Dermis blood vessel endothelial cell (primary cell): ENCODE data around the gene SLC25A21. TPM values are rescaled to one million over a fixed set of nuclear protein-coding genes. Genes with fewer than 3 reads are reported as not detected.

Experiments used
- DNase-seq: peaks from one replicate; pipeline ENCODE4 v3.0.0; 2010
- total RNA-seq: library from RNA; depleted of rRNA; stranded (reverse); fragments of >200 nt; gene quantifications from 2 replicates; pipeline ENCODE4 v1.2.3, GENCODE V29; 2014

The SLC25A21 gene
- total RNA-seq, 1 donor from 2014 or later, result 9.7 TPM

DNA sequence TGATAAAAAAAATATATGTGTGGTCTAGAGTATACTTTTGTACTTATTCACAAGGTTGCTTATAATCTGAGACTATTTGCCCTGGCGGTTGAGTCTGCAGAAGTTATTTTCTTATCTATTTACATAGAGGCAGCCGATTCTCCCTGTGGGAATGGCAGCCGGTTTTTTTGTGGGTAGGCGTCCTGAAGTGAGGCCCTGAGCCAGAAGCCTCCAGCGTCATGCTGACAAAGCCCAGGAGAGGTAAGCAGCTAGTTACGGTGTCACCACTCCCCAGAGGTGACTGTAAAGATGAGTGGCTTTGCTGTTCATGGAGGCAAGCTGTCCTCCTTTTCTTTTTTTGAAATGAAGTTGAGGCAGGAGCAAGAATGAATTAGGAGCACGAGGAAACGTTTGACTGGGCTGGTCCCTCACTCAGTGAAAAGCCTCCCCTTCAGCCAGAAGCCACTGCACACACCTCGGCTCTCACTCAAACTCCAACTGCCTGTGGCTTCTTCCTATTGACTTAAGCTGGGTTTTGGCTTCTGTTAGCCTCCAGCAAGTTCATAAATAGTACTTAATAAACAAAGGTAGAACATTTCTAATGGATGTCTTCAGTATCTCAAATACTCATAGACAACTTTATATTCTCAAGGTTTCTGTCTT is 489.2 kb downstream of the SLC25A21 start:
- no peak for DNase-seq

DNA sequence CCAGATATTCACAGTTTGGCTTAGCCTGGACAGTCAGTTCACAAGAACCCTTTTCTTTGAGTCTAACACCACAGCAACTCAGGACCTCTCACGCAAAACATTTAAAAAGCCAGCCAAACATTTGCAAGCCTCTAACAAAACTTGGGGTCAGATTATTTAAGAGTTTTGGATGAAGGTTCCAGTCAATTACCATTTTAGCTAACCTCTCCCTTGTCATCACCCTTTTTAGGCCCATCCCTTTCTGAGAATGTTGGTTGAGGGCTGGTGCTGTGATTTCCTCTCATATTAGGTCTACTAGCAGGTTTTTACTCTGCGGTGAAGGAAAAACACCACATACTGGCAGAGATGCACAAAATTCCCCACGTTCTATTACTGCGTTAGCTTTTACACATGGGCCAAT is 490.1 kb downstream of the SLC25A21 start:
- no peak for DNase-seq

DNA sequence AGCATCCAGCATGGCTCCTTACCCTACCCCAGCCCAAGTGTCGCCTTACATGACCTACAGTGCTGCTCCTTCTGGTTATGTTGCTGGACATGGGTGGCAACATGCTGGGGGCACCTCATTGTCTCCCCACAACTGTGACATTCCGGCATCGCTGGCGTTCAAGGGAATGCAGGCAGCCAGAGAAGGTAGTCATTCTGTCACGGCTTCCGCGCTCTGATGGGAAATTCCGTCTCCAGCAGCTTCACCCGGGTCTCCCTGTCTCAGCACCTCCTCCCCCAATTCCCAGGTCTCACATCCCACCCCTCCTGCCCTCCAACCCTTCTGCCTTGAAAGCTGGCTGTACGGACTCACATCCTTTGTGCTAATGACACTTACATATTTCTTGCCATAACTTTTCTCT is 496.2 kb downstream of the SLC25A21 start:
- no peak for DNase-seq

DNA sequence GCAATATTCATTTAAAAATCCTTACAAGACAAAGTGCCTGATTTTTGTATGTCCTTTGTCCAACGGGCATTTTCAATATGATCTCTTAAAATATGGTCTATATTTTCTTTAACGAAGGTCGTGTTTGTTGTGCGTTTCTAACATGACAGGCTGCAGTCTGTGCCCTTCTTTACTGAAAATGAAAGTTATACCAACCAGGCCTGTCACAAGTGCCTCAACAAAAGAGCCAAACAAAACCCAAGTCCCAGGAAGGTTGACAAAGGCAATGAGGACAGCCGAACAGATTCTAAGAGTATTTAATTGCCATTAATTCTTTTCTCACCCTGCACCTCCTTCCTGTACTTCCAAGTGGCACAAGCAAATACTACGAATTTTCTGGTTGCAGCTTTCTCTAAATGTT is 496.8 kb downstream of the SLC25A21 start:
- no peak for DNase-seq

DNA sequence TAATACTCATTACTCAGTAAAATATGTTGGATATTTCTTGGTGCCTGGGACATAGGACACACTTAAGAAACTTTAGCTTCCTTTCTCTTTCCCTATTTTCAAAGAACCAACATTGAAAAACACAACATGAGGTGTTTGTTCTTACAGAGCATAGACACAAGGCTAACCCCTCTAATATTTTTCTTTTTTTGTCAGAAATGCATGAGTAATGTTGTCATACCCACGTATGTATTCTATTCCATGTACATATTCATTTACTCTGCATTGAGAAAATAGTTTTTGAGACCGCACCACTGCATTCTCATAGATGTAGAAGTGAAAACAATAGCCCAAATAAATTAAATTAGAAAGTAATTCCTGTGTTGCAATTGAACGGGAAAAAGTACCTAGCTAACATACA is 497.7 kb downstream of the SLC25A21 start:
- DNase-seq, result no peak

DNA sequence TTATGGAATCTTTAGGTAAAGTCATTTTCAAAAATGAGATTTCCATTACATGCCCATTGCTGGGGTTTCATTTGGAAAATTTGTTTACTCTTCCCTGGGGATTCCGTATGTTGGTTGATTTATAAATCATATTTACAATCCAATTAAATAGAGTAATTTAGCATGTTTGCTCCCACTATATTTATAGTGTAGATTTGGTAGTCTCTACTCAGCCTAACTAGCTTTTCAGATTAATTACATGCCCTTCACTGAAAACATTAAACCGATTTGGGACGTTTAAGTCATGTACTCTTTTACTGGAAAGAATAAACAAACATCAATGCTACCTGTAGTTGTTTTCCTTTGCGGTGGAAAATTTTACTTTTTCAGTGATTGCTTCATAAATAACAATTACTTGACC is 500.3 kb downstream of the SLC25A21 start:
- DNase-seq, result no peak

DNA sequence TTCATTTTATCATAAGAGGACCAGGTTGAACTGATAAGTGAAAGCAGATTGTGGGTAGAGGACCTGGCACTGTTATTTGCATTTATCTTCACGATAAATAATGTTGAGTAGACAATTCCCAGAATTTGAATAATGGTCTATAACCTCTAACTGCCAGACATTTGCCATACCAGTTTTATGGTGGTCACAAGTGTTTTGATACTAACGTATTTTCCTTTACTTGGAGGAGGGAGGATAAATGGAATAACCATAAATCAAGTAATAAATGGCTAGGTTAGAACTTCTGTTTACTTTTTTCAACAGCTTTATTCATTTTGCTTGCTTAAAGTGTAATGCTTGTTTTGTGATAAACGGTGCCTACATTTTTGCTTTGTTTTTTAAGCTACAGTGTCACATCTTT is 501.3 kb downstream of the SLC25A21 start:
- no peak for DNase-seq

DNA sequence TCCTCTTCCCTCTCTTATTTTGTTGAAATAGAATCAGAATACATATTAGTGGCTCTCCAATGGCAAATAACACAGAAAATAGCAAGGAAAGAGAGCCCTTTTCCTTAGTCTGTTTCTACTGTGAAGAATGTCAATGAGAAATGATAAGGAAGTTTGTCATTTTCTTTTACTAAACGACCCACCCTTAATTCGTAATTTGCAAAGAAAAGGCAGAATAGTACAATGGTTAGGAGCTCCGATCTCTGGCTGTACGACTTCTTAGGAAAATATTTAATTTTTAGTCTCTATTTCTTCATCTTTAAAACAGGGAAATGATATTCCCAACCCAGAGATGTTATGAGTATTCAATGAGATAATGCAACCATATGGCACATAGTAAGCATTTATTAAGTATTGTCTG is 504.7 kb downstream of the SLC25A21 start:
- no peak for DNase-seq

DNA sequence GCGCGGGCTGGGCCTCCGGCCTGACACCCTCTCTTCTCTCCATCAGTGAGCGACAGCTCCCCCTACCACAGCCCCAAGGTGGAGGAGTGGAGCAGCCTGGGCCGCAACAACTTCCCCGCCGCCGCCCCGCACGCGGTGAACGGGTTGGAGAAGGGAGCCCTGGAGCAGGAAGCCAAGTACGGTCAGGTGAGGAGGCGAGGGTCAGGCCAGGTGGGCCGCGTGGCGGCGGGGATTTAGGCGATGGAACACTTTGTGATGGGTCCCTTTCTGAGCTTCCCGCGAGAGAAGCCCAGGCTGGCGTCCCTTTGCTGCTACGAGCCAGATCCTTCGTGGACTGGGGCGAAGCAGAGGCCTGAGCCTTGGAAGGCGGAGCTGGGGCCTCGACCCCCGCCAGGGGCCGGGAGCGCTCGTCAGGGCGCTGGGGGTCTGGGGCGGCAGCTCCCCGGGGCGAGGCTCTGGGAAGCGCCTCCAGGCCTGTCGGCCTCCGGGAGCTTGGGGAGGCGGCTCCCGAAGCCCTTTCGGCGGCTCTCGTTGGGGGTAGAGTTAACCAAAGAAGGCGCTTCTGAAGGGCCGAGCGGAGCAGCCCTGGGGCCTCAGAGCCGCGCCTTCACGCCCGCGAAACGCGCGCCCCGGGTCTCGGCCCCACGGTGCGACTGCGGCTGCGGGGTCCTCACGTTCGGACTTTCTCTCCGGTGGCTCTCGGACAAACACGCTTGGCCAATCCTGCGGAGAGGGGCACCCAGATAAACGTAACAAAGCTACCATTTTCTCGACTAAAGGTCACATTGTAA is 505.8 kb downstream of the SLC25A21 start:
- DNase-seq, result no peak

DNA sequence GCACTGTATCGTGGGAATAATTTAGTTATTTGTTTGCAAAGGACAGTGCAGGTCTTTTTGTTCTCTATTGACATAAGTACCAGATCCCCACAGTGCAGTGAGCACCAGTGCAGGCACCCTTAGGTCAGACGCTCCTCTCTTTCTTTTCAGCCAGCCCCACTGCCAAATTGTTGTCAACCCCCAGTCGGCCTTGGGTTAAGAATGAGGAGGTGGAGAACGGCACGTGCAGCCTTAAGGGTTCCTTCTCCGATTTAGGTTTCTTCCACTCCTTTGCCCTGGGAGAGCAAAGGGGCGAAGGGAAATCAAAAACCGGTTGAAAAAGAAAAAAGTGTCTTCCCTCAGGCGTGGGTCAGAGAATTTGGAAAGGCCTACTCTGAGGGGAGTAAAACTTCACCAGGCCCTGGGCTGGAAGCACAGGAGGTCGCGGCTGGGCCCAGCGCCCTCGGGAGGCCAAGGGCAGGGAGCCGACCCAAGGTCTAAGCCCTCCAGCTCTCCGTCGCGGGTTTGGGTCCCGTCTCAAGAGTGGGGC is 506.5 kb downstream of the SLC25A21 start:
- DNase-seq, result no peak

DNA sequence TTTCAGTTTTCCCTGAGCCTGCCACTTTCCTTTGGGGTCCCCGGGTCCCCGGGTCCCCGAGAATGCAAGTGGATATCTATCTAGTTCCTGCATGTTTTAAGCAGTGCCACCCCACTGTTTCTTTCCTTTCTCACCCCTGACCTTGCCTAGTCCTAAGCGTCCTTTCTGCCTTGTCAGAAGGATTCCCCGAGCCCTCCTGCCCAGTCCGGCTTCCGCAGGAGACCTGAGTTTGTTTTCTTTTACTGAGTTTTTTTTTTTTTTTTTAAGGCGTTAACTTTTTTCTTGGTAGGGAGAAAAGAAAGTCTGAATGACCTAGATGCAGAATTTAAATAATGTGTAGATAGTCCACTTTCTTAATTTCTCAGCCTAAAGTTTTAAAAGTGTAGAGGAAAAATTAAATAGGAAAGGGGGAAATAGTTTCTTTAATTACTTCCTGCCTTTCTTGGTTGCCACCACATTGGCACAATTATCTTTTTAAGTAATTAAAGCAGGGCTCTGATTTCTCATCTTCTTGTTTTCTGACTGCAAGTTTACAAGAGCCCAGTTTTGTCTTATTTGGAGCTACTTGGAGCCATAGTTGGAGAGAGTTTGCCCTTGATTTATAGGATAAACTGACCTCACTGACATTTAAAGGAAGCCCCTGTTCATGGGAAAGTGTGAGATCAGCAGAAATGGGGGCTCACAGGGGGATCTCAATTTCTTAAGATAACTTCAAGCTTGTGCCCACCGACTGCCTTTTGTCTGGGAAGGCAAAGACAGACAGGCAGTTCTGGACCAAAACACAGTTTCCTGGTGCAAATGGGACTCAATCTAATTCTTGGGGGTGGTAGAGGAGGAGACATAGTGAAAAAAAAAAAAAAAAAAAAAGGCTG is 507.8 kb downstream of the SLC25A21 start:
- DNase-seq, result no peak

DNA sequence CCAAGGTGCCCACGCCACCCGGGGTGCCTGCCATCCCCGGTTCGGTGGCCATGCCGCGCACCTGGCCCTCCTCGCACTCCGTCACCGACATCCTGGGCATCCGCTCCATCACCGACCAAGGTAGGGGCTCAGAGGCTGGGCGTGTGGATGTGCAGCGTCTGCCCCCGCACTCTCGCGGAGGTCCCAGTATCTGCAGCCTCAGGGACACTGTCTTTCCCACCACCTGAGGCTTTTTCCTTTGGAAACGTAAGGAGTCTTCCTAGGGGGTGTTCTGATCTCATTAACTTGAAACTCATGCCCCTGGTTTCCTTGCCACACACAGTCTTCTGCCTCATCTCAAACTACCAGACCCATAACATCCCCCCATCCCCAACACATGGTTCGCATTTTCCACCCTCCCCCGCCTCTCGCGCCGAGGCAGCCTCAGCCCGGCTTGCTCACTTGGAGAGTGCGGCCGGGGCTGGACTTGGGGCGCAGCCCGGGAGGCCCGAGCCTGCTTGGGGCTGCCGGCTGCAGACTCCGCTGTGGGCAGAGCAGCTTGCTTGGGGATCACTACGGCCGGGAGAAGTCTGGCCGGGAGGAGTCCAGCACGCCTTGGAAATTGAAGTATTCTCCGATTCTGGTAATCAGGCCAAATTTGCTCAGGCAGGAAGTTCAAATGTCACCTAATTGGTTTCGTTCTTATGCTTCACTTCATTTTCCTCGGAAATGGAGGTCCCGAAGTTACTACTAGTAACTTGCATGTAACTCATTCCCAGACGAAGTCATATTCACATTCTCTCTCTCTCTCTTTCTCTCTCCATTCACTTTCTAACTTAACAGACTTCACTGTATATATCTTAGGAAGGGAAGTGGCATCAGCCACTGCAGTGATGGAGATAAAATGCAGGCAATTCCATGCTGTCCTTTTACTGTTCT is 508.7 kb downstream of the SLC25A21 start:
- DNase-seq, result no peak

DNA sequence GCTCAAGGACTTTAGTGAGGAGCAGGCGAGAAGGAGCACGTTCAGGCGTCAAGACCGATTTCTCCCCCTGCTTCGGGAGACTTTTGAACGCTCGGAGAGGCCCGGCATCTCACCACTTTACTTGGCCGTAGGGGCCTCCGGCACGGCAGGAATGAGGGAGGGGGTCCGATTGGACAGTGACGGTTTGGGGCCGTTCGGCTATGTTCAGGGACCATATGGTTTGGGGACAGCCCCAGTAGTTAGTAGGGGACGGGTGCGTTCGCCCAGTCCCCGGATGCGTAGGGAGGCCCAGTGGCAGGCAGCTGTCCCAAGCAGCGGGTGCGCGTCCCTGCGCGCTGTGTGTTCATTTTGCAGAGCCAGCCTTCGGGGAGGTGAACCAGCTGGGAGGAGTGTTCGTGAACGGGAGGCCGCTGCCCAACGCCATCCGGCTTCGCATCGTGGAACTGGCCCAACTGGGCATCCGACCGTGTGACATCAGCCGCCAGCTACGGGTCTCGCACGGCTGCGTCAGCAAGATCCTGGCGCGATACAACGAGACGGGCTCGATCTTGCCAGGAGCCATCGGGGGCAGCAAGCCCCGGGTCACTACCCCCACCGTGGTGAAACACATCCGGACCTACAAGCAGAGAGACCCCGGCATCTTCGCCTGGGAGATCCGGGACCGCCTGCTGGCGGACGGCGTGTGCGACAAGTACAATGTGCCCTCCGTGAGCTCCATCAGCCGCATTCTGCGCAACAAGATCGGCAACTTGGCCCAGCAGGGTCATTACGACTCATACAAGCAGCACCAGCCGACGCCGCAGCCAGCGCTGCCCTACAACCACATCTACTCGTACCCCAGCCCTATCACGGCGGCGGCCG is 509.6 kb downstream of the SLC25A21 start:
- DNase-seq, result no peak

DNA sequence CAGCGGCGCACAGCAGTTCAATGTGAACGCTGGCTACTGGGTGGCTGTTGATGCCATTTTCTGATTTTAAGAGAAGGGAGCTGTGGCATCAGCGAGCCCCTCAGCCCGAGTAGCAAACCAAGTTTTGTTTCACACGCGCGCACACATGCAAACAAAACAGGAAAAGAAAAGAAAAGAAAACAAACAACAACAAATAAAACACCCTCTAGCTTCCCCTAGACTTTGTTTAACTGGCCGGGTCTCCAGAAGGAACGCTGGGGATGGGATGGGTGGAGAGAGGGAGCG is 510.2 kb downstream of the SLC25A21 start:
- no peak for DNase-seq

DNA sequence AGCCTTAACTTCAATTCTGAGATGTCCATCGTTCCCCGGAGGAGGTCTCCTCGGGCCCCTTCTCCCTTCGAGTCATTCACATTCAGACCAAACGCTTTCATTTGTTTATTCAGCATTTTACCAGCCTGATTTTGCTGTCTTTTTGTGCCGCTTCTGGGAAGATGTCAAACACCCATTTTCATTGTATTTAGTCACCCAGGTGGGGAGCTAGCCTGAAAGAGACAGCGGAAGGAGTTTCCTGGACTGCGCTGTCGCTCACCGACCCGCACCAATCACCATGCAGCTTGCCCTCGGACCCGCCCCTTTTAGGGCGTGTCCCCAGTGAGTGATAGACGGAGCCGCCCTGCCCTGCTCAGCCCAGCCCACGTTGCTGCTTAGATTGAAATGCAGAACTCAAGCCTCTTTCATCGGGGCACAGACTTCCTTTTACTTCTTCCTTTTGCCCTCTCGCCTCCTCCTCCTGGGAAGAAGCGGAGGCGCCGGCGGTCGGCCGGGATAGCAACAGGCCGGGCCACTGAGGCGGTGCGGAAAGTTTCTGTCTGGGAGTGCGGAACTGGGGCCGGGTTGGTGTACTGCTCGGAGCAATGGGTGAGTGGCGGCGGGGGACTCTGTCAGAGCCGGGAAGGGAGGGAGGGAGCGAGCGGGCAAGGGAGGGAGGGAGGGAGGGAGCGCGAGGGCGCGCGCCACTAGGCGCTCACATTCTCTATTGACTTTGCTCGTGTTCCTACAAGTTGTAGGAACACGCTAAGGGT is 510.7 kb downstream of the SLC25A21 start, which contains the start of gene PAX9:
TSS of gene PAX9 (plus strand) at position 355 of the 752 bp plus-strand sequence. CDS start at position 585, 230 bp downstream.
- DNase-seq, result peak; percentile 61

DNA sequence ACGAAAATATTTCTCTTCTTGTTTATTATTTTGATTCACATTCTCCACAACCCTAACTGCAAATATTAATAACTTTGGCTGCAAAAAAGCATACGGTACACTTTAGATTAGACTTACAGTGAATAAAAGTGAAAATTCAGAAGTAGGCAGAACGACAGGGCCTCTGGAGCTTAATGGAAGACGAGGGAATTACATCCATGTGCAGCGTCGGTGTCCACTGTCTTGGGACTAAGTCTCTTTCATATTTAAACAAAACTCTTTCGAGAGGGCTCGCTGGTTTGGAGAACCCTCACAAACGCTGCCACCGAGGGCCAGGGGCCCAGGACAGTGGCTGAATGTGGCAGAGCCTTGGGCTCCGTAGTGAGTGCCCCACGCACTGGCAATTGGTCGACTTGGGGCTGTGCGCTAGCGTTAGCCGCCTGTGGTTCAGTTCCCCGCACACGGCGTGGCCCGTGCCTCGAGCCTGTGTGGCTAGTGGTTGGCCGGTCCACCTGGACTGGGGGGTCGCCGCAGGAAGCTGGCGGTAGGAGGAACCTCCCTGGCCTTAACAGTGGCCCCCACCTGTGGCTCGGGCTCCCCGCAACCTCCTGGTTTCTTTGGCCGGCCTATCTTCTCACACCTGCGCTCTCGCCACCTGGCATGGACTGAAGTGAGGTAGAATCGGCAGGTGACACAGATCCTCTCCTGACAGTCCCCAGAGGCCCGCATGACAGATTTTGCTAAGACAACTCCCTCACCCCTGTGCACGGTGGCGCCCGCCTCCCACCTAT is 511.5 kb downstream of the SLC25A21 start:
- DNase-seq, result no peak

DNA sequence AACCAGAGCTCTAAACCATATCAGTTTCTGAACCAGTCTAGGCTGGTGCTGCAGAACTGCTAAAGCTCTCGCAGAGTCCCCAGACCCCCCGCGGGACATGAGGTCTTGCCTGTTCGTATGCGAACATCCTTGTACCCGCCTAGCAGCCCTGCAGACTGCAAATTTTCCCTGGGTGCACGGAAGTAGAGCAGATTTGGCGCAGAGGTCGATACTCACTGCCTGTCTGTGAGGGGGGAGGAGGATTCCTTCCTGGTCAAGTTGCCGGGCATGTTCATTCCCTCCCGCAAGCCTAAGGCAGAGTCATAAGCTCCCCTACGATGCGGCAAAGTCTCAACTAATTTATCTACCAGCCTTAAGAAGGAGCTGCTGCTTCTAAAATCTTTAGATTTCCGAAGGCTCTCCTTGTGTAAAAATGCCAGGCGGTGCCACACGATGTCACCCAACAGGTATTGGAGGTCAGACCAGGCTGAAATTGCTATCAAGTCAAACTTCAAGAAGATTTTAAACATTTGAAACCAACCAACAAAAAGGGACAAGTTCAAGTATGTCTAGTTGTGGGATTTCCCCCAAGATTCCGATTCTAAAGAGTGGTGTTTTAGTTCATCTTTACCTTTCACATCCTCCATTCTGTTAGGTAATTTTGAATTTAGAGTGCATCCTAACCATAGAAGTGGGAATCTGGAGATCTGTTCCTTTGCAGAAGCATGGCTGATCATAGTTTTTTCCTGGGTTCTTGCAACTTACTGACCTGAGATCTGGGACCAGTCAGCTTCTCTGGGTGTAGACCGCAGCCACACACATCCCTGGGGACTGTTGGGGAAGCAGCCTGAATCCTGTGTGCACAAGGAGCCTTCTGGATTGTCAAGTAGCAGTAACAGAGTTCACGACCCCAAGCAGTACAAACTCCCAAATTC is 512.3 kb downstream of the SLC25A21 start:
- no peak for DNase-seq
